CD4-positive, alpha-beta T cell treated with Interleukin-2 at 100 ng/mL for 4 hours (primary cell): Measurements from ENCODE around the gene CCL15.
"Not testable (repeated sequence)": the region's sequence is repeated elsewhere in the genome, so short reads cannot be mapped to it uniquely, and the experiment has no call there.

Source experiments
- DNase-seq: peaks from one replicate; pipeline ENCODE4 v3.0.0-alpha.2; 2020; ENCODE audit warnings: low spot score

CCL15 gene, protein sequence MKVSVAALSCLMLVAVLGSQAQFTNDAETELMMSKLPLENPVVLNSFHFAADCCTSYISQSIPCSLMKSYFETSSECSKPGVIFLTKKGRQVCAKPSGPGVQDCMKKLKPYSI

DNA sequence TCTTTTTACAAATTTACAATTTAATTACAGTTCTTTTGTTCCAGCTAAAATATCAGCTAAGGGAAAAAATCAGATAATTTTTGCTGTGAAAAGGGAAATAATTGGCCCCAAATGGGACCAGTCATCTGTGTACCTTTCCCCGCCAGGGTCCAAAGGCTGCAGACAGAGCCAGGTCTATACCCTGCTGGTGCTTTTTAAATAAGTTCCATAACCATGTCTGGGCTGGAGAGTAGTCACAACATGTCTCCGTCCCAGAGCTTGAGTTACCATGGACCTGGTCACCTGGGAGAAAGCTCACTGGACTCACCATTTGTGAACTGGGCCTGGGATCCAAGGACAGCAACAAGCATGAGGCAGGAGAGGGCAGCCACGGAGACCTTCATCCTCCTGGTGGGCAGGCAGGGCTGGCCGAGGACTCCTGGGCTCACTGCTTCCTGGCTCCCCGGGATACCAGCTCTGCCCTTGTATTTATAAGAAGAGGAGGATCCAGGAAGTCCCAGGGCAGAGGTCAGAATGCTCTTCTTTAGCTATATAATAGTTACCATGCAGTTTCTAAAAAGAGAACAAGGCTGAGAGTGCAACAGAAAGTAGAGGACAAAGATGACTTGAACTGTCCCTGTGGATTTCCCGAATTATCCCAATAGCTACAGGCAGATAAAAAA is at the start of gene CCL15:
CCL15 (minus strand) TSS at position 444 of the 662 bp plus-strand sequence; CDS start at position 383, 61 bp downstream.
- DNase-seq = no peak

DNA sequence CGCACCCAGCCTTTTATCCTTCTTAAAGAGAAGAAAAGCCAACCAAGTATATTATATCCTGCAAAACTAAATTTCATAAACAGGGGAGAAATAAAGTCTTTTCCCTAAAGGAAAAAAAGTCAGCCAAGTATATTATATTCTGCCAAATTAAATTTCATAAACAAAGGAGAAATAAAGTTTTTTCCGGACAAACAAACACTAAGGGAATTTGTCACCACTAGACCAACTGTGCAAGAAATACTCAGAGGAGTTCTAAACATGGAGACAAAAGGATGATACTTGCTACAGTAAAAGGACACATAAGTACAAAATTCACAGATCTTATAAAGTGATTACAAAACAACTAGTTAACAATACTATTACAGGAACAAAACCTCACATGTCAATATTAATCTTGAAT is 48.3 kb upstream of the CCL15 start:
- no peak for DNase-seq

DNA sequence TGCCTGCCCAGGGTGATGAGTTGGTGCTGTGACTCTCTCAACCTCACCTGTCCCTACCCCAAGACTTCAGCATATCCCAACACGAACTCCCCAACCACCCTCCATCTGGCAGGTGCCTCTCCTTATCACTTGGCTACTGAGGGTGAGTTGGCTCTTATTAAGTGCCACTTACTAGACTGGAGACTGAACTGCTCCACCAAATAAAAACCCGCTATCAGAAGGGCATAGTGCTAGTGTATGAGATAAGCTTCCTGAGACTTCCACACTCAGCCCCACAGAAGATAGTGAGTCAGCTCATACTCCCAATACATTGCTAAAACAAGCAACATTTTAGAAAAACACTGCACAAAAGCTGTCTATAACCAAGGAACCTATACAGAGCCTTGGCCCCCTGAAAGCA is 46.7 kb upstream of the CCL15 start:
- no peak for DNase-seq

DNA sequence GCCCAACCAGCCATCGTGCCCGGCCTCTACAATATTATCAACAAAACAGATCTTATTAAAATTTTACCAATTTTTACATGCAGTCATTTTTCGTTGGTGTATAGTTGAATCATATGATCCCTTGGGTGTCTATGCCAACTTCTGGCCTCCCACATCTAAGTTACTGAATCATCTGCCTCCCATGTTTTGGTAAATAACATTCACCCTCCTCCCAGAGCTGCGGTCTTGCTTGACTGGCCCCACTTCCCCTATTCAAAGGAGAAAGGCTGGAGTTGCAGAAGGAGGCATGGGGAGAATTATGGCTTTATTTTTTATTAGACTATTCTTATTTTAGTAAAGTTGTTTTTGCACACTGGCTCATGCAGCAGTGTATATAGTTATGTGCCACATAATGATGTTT is 34.9 kb upstream of the CCL15 start:
- no peak for DNase-seq

DNA sequence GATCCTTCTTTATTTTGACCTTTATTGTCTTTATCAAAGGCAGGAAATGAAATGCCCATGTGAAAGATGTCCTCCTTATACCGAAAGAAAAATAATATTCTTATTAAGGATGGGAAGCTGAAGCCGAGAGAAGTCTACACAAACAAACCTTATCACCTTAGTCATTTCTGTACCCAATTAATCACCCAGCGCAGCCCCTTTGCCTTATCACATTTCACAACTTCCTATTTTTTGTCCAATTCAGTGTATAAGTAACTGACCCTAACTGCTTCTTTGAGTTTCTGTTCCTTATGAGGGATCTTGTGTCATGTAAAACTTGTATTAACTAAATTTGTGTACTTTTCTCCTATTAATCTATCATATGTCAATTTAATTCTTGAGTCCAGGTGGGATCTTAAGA is 32.8 kb upstream of the CCL15 start:
- no peak for DNase-seq

DNA sequence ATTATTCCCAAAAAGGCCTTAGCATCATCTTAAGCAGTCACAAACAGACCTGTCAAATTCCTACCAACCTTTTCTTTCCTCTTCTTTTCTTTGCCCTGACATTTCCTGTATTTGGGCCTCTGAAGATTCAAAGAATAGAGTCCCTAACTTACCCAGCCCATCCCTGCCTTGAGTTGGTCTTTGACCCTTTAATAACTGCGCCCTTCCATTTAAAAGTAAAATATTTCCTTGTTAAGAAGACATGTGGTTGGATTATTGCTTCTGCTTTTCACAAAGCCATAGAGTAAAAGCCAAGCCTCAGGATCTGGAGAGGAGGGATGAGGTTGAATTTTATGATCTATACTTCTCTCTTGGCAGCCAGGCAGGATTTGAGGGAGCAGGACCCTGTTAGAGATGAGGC is 29.6 kb upstream of the CCL15 start:
- no peak for DNase-seq

DNA sequence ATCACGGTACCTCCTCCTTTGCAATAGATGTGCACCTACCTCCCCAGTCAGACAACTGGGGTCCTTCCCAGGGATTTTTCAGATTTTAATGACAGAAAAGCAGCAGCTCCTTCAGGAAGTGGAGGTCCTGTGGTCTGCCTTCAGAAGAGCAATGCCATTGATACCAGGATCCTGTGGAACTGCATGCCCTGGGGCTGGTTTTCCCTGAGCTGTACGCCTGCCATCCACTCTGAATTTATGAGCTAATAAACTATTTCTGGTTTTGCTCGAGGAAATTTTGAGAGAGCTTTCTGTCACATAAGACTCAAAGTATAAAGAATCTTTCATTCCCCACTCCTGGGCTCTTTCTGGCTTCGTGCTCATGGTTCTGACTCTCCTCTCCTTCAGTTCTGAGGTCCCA is 26.4 kb upstream of the CCL15 start:
- no peak for DNase-seq

DNA sequence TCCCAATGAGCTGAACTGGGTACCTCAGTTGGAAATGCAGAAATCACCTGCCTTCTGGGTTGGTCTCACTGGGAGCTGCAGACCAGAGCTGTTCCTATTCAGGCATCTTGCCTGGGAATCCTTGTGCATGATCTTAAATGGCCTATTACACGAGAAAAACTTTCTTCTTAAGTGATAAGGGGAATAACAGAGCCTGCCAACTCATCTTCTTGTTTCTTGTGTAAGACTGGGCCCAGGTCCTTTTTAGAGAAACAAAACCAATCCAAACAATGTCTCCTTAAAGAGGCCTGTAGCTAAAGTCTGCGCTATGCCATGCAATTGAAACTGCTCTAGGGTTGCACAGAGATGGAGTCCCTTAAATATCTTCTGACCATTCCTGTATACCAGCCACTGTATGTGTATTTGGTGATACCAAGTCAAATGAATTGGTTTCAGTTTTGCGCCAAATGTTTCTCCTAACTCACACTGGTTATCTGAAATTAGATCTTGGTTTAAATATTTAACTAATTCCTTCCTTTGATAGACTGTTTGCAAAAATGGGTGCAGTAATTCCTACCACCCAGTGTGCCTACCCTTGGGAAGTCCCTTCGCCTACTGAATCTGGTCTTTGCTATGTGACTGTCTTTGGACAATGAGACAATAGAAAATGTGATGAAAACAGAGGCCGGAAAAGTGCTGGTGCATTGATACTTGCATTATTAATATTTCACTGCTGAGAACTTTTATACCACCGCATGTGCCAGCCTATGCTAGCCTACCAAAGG is 22.9 kb upstream of the CCL15 start:
- no peak for DNase-seq

DNA sequence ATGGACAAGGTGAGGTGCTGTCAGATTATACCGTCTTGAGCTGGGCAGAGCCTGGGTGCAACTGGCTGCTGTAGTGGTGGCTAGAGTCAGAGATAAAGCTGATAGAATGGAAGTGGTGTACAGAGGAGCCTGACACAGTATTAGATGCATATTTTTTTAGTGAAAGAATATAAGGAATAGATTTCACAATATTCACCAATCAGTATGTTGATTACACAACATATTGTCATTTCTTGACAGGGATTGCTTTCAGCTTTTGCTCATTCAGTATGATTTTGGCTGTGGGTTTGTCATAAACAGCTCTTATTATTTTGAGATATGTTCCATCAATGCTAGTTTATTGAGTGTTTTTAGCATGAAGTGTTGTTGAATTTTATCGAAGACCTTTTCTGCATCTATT is 18.1 kb upstream of the CCL15 start:
- DNase-seq = no peak

DNA sequence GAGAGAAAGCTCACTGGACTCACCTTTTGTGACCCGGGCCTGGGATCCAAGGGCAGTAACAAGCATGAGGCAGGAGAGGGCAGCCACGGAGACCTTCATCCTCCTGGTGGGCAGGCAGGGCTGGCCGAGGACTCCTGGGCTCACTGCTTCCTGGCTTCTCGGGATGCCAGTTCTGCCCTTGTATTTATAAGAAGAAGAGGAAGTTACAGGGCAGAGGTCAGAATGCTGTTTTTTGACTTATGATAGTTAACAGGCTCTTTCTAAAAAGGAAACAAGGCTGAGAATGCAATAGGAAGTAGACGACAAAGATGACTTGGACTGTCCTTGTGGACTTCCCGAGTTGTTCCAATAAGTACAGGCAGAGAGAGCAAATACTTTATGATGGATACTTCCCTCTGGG is 16.4 kb upstream of the CCL15 start, which contains the start of gene CCL23:
CCL23 (minus strand) TSS at position 174 of the 400 bp plus-strand sequence; CDS start at position 99, 75 bp downstream.
- DNase-seq = no peak

DNA sequence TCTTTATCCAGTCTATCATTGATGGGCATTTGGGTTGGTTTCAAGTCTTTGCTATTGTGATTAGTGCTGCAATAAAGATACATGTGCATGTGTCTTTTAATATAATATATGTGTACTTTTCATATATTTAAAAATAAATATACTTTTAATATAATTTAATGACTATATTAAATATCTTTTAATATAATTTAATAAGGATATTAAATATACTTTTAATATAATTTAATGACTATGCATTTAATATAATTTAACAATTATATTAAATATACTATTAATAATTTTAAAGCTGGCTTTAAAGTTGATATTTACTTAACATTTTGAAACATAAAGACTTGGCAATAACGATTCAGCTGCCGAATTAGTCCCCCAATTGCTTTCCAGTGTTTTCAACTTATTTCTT is 15.2 kb upstream of the CCL15 start:
- DNase-seq = no peak

DNA sequence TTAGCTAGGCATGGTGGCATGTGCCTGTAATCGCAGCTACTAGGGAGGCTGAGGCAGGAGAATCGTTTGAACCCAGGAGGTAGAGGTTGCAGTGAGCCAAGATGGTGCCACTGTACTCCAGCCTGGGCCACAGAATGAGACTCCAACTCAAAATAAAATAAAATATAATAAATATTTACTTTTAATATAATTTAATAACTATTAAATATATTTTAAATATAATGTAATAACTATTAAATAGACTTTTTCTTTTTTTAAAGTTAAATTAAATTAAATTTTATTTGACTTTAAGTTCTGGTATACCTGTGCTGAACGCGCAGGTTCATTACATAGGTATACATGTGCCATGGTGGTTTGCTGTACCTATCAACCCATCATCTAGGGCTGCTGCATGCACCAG is 14.5 kb upstream of the CCL15 start:
- not testable (repeated sequence) for DNase-seq

DNA sequence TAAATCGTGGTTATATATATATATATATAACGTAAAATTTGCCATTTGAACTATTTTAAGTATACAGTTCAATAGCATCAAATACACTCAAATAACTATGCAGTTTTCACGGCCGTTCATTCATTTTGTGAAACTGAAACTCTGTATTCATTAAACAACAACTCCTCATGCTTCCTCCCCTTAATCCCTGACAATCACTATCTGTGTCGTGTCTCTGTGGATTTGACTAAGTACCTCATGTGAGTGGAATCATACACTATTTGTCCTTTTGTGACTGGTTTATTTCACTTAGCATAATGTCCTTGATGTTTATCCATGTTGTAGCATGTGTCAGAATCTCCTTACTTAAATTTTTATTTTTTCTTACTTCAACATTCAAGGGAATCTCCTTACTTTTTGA is 13.6 kb upstream of the CCL15 start:
- DNase-seq = no peak

DNA sequence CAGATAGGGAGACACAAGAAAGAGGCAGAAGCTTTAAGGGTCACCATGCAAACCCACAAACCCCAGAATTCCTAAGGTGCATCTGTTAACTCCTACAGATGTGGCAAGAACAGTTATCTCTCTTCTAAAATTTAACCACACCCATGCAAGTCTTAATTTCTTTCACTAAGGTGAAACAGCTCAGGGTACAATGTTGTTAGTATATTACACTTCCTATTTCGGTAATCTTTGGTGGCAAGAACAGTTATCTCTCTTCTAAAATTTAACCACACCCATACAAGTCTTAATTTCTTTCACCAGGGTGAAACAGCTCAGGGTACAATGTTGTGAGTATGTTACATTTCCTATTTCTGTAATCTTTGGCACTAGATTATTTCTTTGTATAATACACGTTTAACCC is 9.8 kb upstream of the CCL15 start:
- no peak for DNase-seq

DNA sequence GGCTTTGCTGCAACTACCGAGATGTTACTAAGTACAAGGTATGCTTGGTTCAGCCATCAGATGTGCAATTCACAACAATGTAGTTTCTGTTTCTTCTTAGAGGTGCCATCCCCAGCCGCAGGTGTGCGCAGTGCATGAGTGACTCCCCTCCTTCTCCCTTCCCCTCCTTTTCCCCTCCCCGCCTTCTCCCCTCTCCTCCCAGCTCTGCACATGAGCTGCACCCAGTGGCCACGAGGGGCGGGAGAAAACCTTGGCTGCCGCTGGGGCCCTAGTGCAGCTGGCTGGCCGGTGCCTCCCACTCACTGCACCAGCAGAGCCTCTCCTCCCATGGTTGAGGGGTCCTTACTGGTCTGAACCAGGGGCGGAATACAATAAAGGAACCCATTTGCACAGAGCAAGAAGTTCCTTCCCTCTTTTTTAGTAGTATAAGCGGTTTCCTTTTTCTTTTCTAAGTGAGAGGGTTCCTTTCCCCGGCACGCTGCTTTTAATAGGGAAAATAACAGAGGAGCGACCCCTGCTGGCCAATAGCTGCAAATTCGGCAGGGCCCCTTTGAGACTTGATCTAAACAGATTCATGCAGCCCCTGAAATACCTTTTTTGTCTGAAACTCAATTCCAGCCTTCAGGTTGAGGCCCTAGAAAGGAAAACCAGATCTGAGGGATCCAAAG is 7.8 kb upstream of the CCL15 start:
- DNase-seq = no peak

DNA sequence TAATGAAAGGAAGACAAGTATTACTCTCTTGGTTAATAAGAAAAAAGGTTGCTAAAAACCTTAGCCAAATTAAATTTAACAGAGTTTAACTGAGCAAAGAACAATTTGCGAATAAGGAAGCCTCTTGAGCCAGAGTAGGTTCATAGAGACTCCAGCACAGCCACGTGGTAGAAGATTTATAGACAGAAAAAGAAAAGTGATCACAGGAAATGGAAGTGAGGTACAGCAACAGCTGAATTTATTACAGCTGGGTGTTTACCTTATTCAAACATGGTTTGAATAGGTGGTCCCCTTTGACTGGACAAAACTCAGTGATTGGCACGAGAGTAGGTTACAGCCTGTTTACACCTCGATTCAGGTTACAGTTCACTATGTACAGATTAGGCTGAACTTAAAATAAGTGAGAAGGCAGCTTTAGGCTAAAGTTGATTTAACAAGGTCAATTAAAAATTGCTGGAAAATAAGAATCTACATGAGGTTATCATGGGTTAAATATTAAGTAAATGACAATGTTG is 3.3 kb upstream of the CCL15 start:
- DNase-seq = no peak

DNA sequence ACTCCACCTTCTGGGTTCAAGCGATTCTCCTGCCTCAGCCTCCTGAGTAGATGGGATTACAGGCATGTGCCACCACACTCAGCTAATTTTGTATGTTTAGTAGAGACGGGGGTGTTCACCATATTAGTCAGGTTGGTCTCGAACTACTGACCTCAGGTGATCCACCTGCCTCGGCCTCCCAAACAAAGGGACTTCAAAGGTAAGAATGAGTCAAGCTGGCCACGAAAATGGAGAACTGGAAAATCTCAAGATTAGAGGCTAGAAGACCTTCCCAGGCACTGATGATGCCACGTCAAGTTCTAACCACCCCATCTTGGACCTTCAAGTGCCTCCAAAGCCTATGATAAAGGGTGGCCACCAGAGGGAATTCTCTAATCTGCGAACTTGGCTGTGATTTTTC is 1.3 kb upstream of the CCL15 start:
- no peak for DNase-seq

DNA sequence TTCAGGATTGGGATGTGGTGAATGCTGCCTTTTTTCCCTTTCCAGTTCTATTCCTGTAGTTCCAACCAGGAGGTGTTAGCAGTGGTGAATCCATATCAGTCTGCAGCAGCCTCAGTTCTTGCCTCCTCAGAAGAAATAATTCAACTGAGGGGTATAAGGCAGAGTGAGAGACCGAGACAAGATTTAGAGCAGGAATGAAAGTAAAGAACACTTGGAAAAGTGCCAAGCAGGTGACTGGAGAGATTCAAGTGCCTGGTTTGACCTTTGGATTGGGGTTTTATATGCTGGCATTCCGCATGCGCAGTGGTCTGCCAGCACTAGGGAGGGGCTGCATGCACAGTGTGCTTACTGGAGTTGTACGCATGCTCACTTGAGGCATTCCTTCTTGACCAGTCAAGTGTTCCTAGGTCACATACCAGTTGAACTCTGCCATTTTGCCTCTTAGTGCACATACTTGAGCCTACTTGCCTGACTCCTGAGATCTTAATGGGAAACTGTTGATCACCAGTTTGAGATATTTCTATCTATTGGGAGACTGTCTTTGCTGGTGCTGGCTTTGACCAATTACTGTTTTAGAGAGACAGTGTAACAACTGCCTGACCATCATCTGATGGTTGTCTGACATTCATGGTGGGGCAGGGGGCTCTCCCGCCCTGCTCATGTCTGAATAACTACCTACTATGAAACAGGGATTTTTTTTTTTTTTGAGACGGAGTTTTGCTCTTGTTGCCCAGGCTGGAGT is 680 bp upstream of the CCL15 start:
- no peak for DNase-seq

DNA sequence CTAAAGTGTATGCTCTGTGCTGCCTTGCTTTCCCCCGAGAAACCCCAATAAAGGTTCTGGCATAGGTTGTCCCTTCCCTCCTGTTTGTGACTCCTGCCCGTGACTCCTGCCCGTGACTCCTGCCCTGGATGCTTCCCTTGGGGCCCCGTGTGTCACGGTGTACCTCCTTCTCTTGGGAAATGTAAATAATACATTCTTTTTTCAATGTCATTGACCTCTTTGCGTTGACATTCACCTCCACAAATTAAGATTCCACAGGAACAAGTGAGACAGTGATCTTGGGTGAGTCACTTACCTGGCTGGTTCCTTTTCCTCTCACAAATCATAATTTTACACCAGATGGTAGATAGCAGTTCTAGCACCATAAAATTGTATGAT is 632 bp downstream of the CCL15 start:
- no peak for DNase-seq

DNA sequence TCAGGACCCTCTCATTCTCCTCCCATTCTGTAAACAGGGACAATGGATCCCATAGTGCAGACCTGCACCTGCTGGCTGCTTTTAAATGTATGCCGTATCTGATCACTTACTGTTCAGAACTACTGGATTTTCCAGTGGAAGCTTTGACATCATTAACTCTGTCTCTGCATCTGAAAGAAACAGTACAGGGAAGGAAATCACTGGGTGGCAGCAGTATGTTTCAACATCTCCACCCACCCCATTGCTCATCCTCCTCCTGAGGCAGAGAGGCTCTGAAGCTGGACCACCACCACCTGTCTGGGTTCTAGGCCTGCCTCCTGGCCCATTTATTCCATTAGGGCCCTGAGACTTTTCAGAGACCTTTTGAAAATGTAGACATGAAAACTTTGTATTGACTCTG is 2.6 kb downstream of the CCL15 start:
- no peak for DNase-seq

DNA sequence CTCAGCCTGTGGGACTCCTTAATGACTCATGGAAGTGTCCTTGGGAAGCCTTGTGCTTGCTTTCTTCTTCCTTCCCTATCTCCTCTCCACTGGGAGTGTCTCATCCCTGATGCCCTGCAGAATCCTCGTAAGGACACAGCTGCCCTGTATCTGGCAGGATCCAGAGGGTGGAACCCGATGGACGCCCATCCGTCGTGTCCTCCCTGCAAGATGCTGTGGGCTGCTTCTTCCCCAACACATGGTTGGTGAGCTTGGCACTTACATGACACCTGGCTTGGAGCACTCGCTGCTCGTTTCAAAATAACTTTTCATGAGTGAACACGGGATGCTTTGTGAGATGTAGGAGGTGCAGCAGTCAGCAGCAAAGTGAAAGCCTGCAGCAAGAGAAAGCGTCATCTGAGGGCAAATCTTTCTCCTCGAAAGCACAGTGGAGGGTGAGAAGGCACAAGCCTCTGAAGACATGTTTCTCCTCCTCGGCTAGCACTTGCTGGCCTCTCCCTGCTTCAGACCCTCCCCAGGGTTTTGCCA is 3.3 kb downstream of the CCL15 start:
- no peak for DNase-seq

DNA sequence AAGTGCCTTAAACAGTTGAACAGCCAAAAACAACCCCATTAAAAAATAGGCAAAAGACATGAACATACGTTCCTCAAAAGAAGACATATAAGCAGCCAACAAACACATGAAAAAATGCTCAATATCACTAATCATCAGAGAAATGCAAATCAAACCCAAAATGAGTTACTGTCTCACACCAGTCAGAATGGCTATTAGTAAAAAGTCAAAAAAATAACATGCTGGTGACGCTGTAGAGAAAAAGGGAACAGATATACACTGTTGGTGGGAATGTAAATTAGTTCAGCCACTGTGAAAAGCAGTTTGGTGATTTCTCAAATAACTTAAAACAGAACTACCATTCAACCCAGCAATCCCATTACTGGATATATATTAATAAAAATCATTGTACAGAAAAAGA is 6.0 kb downstream of the CCL15 start:
- not testable (repeated sequence) for DNase-seq
